Hindlimb muscle (tissue), 1 donor: ENCODE measurements around the gene DUSP16. TPM values are rescaled to one million over a fixed set of nuclear protein-coding genes. Genes with fewer than 3 reads are reported as not detected.
"Not testable (repeated sequence)": the region's sequence is repeated elsewhere in the genome, so short reads cannot be mapped to it uniquely, and the experiment has no call there.

Source experiments
- DNase-seq: peaks from one replicate; pipeline ENCODE4 v3.0.0-alpha.2; 2013
- polyA plus RNA-seq: library from polyadenylated mRNA; unstranded; fragments of 120-200 nt; gene quantifications from one replicate; pipeline ENCODE4 v1.2.1, GENCODE V29; 2013; ENCODE audit not compliant: insufficient read length

The DUSP16 gene
- polyA plus RNA-seq, 1 donor, result 33.2 TPM

DNA sequence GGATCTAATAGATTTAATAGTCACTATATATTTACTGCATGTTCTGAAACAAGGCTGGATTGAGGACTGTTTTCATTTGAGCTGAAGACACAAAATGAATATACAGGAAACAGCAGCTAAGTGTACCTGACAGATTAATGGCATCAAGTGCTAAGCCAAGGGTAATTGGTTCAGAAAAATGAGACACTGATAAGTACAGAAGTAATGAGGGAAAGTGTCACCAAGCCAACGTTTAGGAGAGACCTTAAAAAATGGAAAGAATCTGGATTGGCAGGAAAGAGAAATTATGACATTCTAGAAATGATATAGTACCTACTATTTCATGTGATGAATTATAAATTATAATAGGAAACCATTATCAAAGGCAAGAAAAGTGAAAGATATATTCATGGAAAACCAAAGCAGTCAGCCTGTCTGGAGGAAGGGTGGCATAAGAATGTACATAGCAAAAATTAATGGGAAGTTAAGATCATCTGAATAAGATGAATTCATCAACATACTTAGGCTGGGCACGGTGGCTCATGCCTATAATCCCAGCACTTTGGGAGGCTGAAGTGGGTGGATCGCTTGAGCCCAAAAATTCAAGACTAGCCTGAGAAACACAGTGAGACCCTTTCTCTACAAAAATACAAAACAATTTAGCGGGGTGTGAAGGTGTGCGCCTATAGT, 21.0 kb upstream of the DUSP16 start:
- no peak for DNase-seq

DNA sequence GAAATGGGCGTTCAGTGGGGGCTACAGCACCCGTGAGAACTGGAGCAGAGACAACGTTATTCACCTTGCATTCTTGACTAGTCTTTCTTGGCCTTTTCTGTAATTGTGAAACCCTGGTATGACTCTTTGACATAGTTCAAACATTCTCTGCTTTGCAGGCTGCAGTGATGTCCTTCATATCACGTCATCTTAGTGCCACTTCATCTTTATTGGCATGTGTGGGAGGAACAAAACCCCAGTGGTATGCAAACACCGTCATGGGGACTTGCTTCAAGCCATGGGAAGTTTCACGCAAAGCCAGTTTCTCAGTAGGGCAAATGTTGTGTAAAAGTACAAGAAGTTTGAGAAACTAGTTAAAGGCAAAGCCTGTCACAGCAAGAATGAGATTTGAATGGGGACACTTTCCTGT, 20.2 kb upstream of the DUSP16 start:
- DNase-seq, result no peak

DNA sequence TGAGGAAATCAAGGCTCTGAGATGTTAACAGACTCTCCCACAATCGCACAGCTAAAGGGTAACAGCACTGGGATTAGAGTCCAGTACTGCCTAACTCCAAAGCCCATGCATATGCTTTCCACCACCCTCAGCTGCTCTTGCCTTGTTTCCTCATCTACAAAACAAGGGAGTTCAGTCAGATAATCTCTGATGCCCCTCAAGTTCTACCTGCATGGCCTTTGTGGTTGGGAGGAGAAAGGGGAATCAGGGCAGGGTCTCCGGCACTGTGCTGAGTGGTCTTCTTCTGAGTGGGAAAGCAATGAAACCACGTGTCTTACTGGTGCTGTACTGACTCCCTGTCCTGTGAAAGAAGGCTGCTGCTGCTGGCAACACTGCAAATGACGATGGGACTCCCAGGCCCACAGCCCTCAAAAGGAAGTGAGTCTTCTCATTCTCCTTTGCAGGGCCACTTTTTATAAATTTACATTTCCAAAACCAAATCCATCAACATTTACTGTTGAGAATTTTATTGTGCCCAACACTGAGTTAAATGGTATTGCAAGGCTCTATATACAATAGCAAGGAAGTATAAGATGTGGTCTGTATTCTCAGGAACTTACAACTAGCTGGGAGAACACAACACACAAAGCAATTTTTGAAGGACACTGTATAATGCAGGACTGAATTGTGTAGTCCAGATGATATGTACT, 19.7 kb upstream of the DUSP16 start:
- no peak for DNase-seq

DNA sequence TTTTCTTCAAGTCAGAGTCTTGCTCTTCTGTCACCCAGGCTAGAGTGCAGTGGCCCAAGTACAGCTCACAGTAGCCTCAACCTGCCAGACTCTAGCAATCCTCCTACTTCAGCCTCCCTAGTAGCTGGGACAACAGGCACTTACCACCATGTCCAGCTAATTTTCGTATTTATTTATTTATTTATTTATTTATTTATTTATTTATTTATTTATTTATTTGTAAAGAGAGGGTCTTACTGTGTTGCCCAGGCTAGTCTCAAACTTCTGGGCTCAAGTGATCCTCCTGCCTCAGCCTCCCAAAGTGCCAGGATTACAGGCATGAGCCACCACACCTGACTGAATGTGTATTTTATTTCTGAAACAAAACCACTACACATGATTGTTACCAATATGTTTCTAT, 18.1 kb upstream of the DUSP16 start:
- DNase-seq, result not testable (repeated sequence)

DNA sequence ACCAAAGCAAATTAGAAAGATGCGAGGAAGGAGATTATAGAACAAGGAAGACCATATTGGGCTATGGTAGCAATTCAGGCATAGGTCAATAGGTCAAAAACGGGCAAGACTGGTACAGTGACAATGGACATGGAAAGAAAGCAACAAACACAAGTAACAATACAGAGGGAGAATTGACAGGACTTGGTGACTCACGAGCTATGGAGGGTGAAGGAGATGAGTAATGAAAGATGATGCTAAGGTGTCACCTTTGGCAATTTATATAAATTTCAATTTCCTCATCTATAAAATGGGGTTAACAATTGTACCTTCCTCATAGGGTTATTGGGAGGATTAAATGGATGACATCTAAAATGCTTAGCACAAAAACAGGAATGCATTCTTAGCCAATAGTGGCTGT, 15.1 kb upstream of the DUSP16 start:
- DNase-seq, result no peak

DNA sequence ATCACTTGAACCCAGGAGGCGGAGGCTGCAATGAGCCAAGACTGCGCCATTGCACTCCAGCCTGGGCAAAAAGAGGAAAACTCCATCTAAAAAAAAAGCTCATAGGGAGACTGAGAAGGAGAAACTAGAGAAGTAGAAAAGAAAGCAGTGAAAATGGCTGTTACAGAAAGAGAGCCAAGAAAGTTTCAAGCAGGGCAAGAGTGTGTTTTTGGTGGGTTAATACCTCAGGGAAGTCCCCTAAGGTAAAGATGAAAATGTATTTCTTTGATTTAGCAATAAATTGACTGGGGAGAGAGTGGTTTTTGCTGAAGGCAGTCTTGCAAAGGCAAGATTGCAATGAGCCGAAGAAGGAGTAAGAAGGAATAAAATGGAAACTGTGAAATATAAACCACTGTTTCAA, 10.0 kb upstream of the DUSP16 start:
- no peak for DNase-seq

DNA sequence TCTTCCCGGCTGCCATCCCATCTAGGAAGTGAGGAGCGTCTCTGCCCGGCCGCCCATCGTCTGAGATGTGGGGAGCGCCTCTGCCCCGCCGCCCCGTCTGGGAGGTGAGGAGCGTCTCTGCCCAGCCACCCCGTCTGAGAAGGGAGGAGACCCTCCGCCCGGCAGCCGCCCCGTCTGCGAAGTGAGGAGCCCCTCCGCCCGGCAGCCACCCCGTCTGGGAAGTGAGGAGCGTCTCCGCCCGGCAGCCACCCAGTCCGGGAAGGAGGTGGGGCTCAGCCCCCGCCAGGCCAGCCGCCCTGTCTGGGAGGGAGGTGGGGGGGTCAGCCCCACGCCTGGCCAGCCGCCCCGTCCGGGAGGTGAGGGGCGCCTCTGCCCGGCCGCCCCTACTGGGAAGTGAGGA, 3.3 kb upstream of the DUSP16 start:
- not testable (repeated sequence) for DNase-seq

DNA sequence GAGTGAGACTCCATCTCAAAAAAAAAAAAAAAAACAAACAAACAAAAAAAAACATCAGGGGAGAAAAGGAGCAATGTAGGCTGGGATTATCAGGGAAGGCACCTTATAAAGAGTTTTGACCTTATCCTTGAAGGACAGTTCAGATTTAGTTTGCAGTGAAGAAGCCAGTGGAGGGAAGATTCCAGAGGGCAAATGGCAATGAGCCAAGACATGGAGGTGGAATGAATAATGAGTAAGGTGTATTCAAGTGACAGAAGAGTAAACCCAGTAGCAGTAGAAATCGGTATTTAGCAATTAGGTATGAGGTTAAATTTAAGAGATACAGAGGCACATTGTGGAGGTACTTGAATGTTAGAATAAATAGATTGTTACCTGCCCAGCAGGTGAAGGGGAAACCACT, 2.2 kb upstream of the DUSP16 start:
- DNase-seq, result no peak

DNA sequence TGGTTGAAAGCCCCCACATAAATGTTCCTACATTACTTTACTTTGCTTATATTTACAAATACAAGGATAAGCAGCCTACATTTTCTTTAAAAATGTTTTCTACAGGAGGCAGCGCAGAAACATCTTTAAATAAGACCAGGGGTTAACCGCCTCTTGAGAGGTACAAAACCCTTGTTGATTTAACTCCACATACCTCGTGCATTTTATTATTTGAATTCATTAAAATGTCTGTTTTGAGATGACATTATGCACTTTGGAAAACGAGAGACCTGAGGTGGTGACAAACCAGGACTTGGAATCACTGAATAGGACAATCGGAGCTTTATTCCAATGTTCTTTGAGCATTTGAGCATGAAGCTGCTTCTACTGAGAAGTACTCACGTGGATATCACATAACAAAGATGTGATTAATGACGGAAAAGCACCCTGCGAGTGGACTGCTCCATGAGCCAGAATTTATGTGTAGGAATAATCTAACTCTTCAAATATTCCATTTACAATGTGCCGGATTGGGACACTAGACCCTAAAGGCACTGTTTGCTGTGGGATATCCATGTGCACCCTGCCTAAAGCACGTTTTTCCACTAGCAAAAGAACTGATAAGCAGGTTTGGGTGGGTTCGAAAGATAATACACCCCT, 746 bp upstream of the DUSP16 start:
- peak; percentile 32 for DNase-seq

DNA sequence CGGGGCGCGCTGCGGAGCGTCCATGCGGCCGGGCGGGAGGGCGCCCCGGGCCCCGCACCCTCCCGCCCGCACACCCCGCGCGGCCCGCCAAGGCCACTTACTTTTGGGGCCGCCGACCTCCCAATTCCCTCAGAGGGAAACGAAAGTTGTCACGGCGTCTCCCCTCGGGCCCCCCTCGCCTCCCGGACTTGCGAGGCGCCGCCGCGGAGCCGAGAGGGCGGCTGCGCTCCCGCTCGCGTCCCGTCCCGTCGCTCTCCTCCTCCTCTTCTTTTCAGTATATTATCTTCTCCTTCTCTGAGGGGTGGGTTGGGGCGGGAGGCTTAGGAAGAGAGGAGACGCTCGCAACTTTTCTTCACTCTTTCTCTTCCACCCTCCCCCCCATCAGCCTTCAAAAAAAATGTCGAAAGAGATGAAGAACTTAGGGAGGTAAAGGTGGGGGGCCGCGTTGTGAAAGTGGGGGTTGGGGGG, 613 bp downstream of the DUSP16 start:
- DNase-seq, result peak; percentile 40

DNA sequence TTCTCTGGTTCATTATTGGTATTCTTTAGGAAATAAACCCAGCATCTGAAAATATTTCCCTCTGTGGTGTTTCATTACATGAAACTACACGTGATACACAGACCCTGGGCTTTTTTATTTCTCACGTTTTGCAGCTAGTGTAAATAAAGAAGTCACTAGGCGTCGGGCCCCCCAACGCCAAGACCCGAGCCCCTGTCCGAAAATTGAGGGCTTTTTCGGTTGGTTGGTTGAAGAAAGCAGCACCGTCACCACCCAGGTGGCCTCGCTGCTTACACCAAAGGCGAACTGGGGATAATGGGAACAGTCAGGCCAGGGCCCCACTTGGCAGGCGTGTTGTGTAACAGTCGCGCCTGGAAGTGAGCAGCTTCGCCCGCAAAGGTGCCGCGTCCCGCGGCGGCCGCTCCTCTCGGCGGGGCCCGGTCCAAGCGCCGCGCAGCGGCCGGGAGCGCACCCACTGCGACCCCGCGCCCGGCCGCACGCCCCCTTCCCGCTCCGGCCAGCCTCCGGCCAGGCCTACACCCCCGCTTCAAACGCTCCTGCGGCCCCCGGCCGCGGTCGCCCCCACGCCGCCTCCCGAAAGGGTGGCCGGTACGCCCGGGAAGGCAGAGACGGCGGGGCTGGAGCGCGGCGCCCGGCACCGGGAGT, 1.2 kb downstream of the DUSP16 start:
- DNase-seq, result peak; percentile 71

DNA sequence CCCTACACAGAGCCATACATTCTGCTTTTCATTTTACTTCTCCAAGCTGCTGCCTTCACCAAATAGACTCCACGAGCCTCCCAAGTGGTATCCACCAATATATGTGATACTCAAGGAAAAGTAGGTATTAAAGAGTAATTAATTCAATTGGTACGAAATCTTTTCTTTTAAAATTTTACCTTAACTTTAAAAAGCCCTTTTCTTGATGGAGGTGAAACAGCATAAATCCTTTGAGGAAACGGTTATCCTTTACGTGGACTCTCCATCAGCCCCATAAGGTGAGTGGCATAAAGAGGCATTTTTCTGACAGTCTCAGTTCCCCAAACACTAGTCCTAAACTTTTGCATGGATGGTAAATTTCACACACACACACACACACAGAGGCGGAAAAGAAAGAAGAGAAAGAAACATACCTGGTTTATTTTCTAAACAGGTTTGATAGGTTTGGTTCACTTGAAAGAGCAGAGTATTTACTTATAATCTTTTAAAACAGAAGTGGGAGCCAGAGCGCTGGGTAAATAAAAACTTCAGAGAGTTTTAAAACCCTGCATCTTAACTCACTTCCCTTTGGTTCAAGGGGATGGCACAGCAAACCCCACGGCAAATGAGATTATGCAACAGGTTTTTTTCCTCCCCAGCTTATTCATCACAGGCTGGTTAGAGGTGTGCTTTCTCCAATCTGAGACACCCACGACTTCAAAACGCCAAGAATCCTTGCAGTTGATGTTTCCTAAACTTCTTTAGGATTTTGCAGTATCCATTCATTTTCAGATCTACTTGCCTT, 1.9 kb downstream of the DUSP16 start:
- peak; percentile 72 for DNase-seq

DNA sequence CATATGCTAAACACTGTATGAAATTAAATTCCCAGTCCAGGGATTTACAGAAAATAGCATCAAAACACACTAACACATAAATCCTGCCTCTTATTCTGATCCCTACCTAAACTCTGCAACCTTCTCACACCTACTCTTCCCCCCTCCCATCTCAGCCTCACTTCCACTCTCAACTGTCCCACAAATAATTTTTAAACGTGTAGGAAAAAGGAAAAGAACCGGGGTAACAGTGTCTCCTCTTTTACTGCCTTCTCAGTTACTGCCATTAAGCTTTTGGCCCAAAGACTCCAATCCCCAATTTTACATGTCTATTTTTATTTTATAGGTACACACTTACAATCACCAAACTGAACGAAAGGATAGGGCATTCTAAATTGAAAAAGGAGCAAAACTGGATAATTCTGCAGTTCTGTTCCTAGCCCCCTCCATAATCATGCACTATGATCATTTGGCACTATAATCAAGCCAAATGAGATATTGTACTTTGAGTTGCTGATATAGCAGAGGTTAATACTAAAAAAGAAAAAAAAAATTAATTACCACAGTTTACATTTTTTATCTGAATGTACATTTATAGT, 2.9 kb downstream of the DUSP16 start:
- no peak for DNase-seq

DNA sequence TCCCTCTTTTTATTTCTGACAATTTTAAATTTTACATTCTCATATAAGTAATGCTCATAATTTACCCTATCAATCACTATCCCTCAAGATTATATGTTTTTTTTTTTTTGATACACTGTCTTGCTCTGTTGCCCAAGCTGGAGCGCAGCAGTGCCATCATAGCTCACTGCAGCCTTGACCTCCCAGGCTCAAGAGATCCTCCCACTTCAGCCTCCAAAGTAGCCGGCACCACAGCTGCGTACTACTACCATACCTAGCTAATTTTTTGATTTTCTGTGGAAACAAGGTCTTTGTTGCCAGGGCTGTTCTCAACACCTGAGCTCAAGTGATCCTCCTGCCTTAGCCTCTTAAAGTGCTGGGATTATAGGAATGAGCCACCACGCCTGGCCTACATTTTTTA, 4.4 kb downstream of the DUSP16 start:
- DNase-seq, result no peak

DNA sequence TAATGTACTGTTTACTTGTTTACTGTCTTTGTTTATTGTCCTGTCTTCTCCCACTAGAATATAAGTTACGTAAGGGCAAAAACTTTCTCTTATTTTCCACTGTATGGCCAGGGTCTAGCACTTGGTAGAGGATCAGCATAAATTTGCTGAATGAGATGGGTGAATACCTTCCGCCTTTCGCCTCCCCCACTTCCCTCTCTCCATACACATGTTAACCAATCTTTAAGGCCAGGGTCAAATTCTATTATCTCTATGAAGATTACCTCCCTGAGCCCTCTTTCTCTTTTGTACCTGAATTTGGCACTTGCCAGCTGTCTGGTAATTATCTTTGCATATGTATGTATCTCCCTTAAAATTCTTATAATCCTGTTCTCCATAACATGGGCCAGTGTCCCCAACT, 4.9 kb downstream of the DUSP16 start:
- no peak for DNase-seq

DNA sequence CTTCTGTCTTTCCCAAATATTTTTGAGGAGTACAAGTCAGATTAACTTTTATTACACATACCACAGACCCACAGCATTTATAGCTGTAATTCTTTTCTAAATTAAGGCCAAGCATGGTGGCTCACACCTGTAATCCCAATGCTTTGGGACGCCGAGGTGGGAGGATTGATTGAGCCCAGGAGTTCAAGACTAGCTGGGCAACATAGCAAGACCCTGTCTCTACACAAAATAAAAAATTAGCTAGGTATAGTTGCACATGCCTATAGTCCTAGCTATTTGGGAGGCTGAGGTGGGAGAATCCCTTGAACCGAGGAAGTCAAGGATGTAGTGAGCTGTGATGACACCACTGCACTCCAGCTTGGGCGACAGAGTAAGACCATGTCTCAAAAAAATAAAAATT, 7.0 kb downstream of the DUSP16 start:
- no peak for DNase-seq

DNA sequence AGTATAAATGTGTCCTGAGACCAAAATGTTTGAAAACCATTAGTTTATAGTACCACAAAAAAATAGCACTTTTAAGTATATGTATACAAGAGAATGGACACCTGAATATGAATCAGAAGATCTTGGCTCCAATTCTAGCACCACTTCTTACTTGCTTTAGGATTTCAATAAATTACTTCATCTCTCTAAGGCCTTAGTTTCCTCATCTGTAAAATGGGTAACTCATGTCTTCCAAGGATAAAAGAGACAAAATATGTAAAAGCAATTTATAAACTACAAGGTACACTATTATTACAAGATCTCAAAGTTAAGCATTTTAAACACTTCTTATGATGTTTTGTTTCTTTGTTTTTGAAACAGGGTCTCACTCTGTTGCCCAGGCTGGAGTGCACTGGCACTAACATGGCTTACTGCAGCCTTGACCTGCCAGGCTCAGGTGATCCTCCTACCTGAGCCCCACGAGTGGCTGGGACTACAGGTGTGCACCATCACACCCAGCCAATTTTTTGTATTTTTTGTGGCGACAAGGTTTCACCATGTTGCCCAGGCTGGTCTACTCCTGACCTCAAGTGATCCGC, 9.4 kb downstream of the DUSP16 start:
- no peak for DNase-seq

DNA sequence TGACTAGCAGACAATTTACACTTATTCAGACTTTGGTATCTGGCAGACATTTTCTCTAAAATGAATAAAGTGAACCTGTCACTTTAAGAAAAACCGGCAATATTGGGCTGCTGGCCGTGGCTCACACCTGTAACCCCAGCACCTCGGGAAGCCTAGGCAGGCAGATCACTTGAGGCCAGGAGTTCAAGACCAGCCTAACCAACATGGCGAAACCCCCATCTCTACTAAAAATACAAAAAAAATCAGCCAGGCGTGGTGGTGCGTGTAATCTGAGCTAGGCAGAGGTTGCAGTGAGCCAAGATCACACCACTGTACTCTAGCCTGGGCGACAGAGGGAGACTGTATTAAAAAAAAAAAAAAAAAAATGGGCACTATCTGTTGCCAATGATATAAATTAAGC, 11.5 kb downstream of the DUSP16 start:
- no peak for DNase-seq

DNA sequence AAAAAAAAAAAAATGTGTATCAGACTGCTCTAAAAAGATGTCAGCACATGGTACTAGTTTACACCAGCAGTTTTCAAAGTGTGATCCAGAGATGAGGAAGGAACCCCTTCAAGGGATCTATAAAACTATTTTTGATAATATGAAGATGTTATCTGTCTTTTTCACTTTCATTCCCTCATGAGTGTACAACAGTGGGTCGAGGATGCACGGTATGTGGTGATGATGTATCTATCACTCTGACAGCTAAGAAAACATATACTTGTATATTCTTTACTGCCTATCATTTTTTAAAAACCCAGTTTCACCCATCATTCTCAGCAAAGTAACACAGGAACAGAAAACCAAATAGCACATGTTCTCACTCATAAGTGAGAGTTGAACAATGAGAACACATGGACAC, 12.4 kb downstream of the DUSP16 start:
- DNase-seq, result no peak

DNA sequence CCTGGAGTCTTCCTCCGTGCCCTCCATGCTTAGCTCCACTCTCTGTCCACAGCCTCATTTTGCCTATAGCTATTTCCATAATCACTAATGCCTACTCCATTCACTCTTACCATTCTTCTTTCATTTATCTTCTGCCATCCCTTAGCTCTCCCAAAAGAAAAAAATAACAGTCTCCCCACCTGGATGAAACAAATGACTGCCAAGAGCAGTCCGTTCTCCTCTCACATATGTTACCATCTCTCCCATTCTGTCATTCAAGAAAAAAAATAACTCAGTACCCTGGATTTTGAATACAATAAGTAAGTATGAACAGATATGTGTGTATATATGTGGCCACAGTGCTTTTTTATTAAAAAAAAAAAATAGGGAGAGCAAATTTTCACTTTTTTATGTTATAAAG, 13.2 kb downstream of the DUSP16 start:
- DNase-seq, result no peak

DNA sequence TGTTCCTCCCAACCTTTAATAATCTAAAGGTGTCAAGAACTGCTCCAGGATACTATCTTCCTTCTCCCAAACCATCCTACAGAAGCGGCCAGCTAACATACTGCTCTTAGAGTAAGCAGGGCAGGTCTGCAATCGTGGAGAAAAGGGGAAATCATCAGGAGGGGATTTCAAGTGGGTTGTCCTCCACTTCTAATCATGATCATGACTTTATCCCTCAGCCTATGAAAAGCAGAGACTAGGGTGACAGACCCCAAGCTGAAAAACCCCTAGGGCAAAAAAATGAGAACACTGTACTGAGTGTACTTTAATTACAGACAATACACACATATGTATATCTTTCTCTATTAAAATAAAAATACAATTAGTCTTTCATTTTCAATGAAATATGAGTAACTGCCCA, 13.9 kb downstream of the DUSP16 start:
- no peak for DNase-seq

DNA sequence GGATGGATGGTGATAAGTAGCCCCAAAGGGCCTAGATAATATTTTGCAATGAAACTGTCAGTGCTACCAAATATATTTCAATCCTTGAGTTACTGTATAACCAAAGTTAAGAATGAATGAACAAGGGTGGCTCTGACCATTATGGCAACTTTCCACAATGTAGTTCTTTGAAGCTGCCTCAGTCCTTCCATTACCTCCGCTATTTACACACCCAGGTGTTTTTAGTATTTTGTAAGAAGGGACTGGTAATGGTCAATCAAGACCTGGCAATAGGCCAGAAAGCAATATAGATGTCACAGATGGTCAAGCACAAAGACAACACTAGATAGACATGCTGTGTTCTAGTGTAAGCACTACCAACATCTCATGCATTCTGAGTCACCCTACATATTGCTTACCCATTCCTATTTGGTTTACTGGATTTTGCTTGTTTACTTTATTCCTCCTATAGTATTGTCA, 16.3 kb downstream of the DUSP16 start:
- no peak for DNase-seq
